GM19452 (cell line): ENCODE data around the gene S100PBP.
A peak's percentile ranks its signal among the peaks of the same experiment; 100 is the strongest.
"Not testable (repeated sequence)": the region's sequence is repeated elsewhere in the genome, so short reads cannot be mapped to it uniquely, and the experiment has no call there.

Experiments used
- ATAC-seq: cut with Tn5 transposase; IDR thresholded peaks from one replicate; pipeline ENCODE4 v1.9.1; 2021; ENCODE audit not compliant: unreplicated experiment

The S100PBP gene

GRCh38 chr1:32784817-32785216 lies 32.6 kb upstream of the S100PBP start:
- ATAC-seq, result no peak

GRCh38 chr1:32786856-32787255 lies 30.6 kb upstream of the S100PBP start:
- no peak for ATAC-seq

GRCh38 chr1:32789356-32789755 lies 28.1 kb upstream of the S100PBP start:
- ATAC-seq, result not testable (repeated sequence)

DNA sequence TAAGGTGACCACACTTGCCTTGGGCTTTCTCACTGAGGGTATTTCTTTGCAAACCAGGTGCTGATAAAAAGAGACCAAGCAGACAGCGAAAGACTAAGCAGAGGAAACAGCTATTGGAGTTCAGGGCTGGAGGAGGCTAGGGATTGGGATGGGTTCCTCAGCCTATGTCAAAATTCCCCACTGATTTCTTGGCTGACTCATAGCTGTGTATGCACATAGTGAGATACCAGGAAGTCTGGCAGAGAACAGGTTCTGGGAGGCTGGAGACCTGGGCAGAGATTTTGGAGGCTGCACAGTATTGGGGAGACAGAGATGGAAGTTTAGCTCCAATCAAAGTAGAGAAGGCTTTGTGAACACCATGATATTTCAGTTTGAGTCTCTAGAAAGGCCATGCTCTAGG lies 25.6 kb upstream of the S100PBP start:
- no peak for ATAC-seq

DNA sequence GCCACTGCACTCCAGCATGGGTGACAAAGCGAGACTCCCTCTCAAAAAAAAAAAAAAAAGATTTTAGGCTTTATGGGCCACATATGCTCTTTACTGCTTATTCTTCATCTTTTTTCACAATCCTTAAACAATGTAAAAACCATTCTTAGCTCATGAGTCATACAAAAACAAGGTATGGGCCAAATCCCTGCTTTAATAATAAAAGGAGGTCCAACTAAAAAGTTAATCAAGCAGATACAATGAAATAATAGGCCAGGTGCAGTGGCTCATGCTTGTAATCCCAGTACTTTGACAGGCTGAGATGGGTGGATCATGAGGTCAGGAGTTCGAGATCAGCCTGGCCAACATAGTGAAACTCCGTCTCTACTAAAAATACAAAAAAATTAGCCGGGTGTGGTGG lies 21.7 kb upstream of the S100PBP start:
- not testable (repeated sequence) for ATAC-seq

DNA sequence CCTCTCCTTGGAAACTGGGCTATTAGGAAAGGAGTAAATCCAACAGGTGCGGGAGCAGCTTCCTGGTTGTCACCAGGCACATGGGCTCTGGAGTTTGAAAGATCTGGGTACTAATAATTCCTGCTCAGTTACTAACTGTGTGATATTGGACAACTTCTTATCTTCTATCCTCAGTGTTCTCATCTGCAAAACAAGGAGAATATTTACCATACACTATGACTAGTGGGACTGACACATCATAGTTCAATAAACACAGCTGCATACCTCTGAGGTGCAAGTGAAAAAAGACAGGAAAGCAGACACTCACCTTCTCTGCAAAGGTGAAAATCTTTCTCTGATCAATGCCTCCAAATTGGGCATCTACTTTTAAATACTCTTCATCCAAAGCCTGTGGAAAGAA lies 20.0 kb upstream of the S100PBP start:
- no peak for ATAC-seq

GRCh38 chr1:32798191-32798590 lies 19.3 kb upstream of the S100PBP start:
- no peak for ATAC-seq

- no peak for ATAC-seq
Observed at GRCh38 chr1:32798679-32799416, 18.6 kb upstream of the S100PBP start.

- ATAC-seq, result no peak
Observed at GRCh38 chr1:32801096-32801715, 16.2 kb upstream of the S100PBP start.

DNA sequence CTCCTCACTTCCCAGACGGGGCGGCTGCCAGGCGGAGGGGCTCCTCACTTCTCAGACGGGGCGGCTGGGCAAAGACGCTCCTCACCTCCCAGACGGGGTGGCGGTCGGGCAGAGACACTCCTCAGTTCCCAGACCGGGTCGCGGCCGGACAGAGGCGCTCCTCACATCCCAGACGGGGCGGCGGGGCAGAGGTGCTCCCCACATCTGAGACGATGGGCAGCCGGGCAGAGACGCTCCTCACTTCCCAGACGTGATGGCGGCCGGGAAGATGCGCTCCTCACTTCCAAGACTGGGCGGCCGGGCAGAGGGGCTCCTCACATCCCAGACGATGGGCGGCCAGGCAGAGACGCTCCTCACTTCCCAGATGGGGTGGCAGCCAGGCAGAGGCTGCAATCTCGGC lies 13.0 kb upstream of the S100PBP start:
- ATAC-seq, result not testable (repeated sequence)

GRCh38 chr1:32806290-32806689 lies 11.2 kb upstream of the S100PBP start:
- no peak for ATAC-seq

DNA sequence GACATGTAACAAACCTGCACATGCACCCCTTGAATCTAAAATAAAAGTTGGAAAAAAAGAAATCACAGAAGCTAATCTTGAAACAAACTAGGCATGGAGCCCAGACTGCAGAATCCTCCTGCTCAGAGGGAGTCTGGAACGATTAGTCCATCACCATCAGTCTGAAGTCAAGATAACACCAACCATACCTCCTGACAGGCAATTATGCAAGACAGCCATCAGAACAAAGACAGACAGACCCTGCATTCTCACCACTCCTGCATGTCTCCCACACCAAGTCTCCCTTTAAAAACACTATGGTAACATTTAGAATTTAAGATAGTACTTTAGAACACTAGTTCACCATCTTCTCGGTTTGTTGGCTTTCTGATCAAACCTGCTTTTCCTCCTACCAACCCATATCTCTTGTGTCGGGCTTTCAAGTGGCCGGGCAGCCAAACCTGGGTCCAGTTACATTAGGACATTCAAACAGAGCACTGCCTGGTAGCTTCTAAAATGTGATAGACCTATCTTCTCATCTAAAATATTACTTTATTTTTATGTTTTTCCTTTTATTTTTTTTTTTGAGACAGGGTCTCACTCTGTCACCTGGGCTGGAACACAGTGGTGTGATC lies 10.4 kb upstream of the S100PBP start:
- ATAC-seq, result no peak

DNA sequence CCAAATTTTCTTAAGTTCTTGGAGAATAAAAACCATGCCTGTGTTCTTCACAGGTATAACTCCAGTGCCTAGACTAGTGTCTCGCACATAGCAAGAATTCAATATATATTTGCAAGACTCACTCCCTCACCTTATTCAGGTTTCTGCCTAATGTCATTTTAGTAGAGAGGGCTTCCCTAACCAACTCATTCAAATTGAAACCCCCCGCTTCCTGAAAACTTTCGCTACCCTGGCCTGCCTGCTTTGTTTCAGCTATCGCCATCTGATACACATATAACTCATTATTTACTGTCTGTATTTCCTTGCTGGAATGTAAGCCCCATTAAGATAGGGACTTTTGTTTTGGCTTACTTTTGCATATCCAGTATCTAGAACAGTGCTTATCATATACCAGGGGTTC lies 8.9 kb upstream of the S100PBP start:
- no peak for ATAC-seq

GRCh38 chr1:32810358-32810757 lies 7.1 kb upstream of the S100PBP start:
- no peak for ATAC-seq

GRCh38 chr1:32811265-32811664 lies 6.2 kb upstream of the S100PBP start:
- ATAC-seq, result no peak

DNA sequence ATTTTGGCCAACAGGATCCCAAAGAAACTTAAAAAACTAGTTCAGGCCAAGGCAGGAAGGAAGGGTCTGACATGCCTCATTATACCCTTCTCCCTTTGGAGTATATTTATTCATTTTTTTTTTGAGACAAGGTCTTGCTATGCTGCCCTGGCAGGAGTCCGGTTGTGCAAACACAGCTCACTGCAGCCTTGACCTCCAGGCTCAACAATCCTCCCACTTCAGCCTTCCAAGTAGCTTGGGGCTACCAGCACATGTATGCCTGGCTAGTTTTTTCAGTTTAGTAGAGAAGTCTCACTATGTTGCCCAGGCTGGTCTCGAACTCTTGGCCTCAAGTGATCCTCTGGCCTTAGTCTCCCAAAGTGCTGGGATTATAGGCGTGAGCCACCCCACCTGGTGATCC lies 5.5 kb upstream of the S100PBP start:
- ATAC-seq, result no peak

GRCh38 chr1:32813941-32814739 lies 3.3 kb upstream of the S100PBP start:
- no peak for ATAC-seq

- ATAC-seq, result peak; percentile 4
Observed at GRCh38 chr1:32816676-32817158, 736 bp upstream of the S100PBP start.

DNA sequence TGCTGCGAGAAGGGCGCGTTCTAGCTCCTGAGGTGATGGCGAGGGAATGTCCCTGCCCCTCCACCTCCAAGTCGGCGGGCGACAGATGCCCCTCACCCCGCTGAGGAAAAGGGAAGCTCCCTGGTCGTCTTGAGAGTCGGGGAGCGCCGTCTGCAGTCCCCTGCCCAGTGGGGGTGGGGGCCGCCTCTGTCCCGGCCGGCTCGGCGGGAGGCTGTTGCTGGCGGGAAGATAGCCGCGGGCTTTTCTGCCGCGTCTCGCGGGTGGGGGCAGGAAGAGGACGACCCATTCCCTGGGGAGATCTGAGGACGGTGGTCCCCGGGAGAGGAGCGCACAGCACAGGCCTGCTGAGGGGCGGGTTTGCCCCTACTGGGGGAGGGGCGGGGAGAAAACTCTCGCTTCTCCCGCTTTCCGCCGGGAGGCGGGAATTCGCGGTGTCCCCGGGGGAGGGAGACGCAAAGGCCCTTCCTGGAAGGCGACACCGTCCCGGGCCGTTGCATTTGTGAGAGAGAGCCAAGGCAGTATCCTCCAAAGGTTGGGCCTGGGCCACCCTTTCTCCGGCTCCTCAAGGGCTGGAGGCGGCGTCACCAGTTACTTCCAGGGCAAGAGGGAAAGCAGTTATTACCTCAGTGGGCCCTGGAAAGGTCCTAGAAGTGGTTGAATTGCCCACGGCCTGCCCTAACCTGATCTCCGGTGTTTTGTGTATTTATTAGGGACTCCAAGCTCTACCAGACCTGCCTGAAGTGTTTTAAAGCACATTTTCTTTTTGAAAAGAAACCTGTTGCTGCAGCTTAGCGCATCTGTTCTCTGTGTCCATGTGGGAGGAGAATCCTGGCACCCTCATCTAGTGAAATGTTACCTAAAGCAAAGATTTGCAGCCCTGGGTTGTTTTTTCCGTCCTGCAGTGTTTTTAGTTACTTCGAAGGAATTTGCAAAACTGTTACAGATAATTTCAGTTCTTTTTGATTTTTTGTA lies 648 bp downstream of the S100PBP start:
- no peak for ATAC-seq
